Right atrium auricular region (tissue), 2 donors: ENCODE data around the gene SLC25A5. TPM values are rescaled to one million over a fixed set of nuclear protein-coding genes. Genes with fewer than 3 reads are reported as not detected.
A peak's percentile ranks its signal among the peaks of the same experiment; 100 is the strongest.
"Not testable (repeated sequence)": the region's sequence is repeated elsewhere in the genome, so short reads cannot be mapped to it uniquely, and the experiment has no call there.

Experiments used
- DNase-seq: peaks from one replicate; pipeline ENCODE4 v3.0.0-alpha.2; 2019; ENCODE audit warnings: low spot score
- H3K27ac ChIP-seq, 2 donors: fragments of 200-600 bp; sonication (generic); 1 replicate in 1 of 2; 2 replicates in 1 of 2; pipeline ENCODE4 v1.5.1; 2016 to 2019
- H3K27me3 ChIP-seq, 2 donors: fragments of 200-600 bp; sonication (generic); one replicate each; pipeline versions ENCODE4 v1.5.1 to v1.6.0; 2017 to 2019
- H3K36me3 ChIP-seq: fragments of 200-600 bp; sonication (generic); one replicate; pipeline ENCODE4 v1.5.1; 2016
- H3K4me1 ChIP-seq, 2 donors: fragments of 200-600 bp; sonication (generic); one replicate each; pipeline versions ENCODE4 v1.5.1 to v1.6.0; 2017 to 2019
- H3K4me3 ChIP-seq, 2 donors: fragments of 200-600 bp; sonication (generic); 1 replicate in 1 of 2; 2 replicates in 1 of 2; pipeline ENCODE4 v1.5.1; 2017 to 2019; ENCODE audit warnings: mild to moderate bottlenecking in 1 of 2, moderate library complexity in 1 of 2
- H3K9me3 ChIP-seq, 2 donors: fragments of 200-600 bp; sonication (generic); one replicate each; pipeline ENCODE4 v1.5.1; 2019
- total RNA-seq, 2 donors: library from RNA; depleted of rRNA; stranded (reverse); fragments of >200 nt; gene quantifications; one replicate each; pipeline ENCODE4 v1.1.0, GENCODE V29; 2016
- TF ChIP-seq, protein P1 (sequence below), 2 donors: fragments of 200-600 bp; sonication (generic); IDR thresholded peaks; one replicate each; pipeline ENCODE4 v1.5.1; 2019; ENCODE audit warnings: antibody characterized with exemption in 2 of 2

The SLC25A5 gene
- total RNA-seq, 2 donors from 2014 or later = 134 to 174 TPM

DNA sequence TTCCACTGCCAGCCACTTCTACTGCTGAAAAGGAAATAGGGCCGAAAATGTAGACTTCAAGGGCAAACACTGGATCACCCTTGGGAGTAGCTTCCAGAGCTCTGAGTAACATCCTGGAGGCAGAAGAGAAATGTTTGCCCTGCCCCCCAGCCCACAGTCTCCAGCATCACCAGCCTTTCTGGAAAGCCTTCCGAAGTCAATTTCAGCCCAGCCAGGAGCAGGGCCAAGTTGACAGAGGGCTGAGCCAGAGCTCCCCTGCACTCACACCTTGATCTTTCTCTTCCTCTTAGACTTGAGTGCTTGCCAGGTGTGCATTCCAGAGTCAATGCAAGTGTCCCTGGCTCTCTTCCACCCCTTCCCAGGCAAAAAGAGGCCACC lies 35.2 kb downstream of the SLC25A5 start:
- Histone ChIP-seq H3K27me3 (no peaks in the 10 kb centered on the region), H3K36me3 (no peaks in the 10 kb centered on the region), H3K4me1 (peaks cover 0 to 3% of the 10 kb centered on the region in 2 donors), H3K4me3 (no peak overlapping the region), H3K27ac (no peak overlapping the region), H3K9me3 (no peaks in the 10 kb centered on the region)
- TF ChIP-seq, protein P1, sequence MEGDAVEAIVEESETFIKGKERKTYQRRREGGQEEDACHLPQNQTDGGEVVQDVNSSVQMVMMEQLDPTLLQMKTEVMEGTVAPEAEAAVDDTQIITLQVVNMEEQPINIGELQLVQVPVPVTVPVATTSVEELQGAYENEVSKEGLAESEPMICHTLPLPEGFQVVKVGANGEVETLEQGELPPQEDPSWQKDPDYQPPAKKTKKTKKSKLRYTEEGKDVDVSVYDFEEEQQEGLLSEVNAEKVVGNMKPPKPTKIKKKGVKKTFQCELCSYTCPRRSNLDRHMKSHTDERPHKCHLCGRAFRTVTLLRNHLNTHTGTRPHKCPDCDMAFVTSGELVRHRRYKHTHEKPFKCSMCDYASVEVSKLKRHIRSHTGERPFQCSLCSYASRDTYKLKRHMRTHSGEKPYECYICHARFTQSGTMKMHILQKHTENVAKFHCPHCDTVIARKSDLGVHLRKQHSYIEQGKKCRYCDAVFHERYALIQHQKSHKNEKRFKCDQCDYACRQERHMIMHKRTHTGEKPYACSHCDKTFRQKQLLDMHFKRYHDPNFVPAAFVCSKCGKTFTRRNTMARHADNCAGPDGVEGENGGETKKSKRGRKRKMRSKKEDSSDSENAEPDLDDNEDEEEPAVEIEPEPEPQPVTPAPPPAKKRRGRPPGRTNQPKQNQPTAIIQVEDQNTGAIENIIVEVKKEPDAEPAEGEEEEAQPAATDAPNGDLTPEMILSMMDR (IDR thresholded peaks at IDR 0.05) = no peak
- no peak for DNase-seq

DNA sequence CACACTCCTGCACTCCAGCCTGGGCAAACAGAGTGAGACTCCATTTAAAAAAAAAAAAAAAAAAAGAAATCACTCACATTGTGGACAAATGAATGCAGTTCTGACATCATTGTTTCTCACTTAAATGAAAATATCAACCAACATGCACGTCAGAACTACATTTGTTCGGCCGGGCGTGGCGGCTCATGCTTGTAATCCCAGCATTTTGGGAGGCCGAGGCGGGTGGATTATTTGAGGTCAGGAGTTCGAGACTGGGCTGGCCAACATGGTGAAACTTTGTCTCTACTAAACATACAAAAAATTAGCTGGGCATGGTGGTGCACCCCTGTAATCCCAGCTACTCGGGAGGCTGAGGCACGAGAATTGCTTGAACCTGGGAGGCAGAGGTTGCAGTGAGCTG lies 36.9 kb downstream of the SLC25A5 start:
- not testable (repeated sequence) for H3K27me3 ChIP-seq, DNase-seq, H3K4me3 ChIP-seq, H3K36me3 ChIP-seq, H3K9me3 ChIP-seq, H3K27ac ChIP-seq, H3K4me1 ChIP-seq

DNA sequence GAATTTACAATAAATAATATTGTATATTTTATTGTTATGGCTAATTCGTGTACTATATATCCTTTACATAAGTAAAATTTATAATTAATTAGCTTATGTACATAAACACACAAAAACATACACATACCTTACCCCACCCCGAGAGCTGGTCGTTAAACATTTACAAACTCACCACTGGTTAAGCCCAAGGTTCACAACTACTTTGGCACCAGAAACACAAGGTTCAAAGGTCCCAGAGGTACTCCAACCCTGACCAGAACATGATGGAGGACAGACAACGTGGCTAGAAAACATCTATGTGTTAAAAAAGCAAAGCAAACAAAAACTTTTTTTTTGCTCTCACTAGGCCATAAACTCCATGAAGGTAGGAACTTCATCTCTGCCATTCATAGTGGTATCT lies 37.7 kb downstream of the SLC25A5 start:
- Histone ChIP-seq H3K27me3 (no peaks in the 10 kb centered on the region), H3K4me1 (peaks cover 0 to 3% of the 10 kb centered on the region in 2 donors), H3K36me3 (no peaks in the 10 kb centered on the region), H3K9me3 (no peaks in the 10 kb centered on the region), H3K4me3 (no peak overlapping the region), H3K27ac (no peak overlapping the region)
- TF ChIP-seq, protein P1 (IDR thresholded peaks at IDR 0.05) = no peak
- DNase-seq = no peak

DNA sequence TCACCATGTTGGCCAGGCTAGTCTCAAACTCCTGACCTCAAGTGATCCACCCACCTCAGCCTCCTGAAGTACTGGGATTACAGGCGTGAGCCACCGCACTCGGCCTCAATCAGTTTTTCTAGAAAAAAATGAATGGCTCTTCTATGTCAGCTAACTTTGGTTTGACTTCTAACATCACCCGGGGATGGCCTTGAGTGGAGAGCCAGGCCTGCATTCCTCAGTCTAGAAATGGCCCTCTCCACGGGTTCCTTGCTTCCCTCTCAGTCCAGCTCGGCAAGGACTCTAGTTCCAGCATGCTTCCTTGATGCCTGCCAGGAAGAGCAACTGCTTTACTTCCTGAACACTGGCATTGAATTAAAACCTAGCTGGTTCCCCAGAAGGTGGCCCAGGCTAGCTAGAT lies 39.0 kb downstream of the SLC25A5 start:
- peaks cover 0 to 3% of the 10 kb centered on the region in 2 donors for H3K4me1 ChIP-seq
- H3K27ac ChIP-seq = no peak overlapping the region
- TF ChIP-seq, protein P1 (IDR thresholded peaks at IDR 0.05) = no peak
- DNase-seq = no peak
- H3K9me3 ChIP-seq = no peaks in the 10 kb centered on the region
- H3K4me3 ChIP-seq = no peak overlapping the region
- no peaks in the 10 kb centered on the region for H3K27me3 ChIP-seq
- H3K36me3 ChIP-seq = no peaks in the 10 kb centered on the region

DNA sequence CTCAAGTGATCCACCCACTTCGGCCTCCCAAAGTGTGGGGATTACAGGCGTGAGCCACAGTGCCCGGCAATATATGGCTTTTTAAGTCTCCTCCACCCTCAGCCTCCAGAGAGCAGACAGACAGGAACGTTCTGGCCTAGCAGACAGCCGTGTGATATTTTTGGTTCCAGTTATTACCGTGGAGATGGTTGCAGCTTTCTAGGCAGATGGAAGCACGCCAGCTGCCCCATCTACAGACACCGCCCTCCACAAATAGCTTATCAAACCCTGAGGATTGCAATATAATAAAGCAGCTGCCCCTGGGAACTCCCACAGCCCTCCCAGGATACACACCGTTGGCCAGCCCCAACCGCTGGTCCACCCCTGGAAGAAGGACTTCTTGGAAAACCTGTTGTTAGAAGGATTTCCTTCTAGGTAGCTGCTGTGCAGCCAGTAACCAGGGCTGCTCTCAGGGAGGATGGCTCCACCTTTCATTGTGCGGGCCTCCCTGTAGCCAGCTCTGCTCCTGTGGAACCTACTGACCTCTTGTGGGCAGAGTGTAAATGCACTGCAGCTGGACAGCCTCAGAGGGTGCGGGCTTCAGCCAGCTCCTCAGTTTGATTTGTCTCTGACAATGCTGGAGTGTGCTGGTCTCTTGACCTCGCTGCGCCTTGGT lies 44.0 kb downstream of the SLC25A5 start:
- H3K9me3 ChIP-seq = no peaks in the 10 kb centered on the region
- no peak overlapping the region for H3K4me3 ChIP-seq
- DNase-seq = peak; percentile 62
- TF ChIP-seq, protein P1 (IDR thresholded peaks at IDR 0.05) = peak; percentile 49 to 72
- H3K36me3 ChIP-seq = no peaks in the 10 kb centered on the region
- H3K27ac ChIP-seq = no peak overlapping the region
- no peaks in the 10 kb centered on the region for H3K27me3 ChIP-seq
- H3K4me1 ChIP-seq = no peaks in the 10 kb centered on the region

DNA sequence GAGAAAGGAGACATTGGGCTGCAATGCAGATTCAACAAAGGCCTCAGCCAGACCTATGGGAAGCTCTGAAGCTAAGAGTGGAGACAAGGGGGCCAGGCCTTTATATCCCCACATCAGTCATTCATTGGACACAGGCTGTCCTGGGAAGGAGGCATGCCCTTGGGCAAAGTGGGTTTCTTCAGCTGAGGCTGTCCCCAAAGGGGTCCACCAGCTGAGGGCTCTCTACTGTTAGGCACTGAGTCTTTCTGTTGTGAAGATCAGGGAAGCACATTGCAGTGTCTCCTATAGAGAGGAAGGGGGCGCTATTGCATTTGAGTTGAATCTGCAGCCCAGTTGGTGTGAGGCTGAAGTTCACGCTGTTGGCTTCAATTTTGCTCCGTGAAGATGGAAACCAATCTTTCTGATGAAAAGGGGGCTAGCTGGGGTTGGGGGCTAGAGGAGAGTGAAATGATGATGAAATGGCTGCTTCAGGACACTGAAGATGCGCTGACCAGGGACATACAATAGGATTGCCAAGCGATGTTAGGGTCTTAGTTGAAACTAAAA lies 48.0 kb downstream of the SLC25A5 start:
- TF ChIP-seq, protein P1 (IDR thresholded peaks at IDR 0.05) = peak; percentile 37 to 82
- H3K4me3 ChIP-seq = no peak overlapping the region
- DNase-seq = no peak
- H3K4me1 ChIP-seq = no peaks in the 10 kb centered on the region
- H3K9me3 ChIP-seq = no peaks in the 10 kb centered on the region
- H3K36me3 ChIP-seq = no peaks in the 10 kb centered on the region
- no peak overlapping the region for H3K27ac ChIP-seq
- no peaks in the 10 kb centered on the region for H3K27me3 ChIP-seq
